ENCODE measurements around the gene APC2. TPM values are rescaled to one million over a fixed set of nuclear protein-coding genes. Genes with fewer than 3 reads are reported as not detected.
"Not testable (repeated sequence)": the region's sequence is repeated elsewhere in the genome, so short reads cannot be mapped to it uniquely, and the experiment has no call there.

APC2 gene
- total and polyA plus RNA-seq, 2 donors (not counting 1 experiment from before 2014, with no cell fraction given), result 0.12 to 0.16 TPM

DNA sequence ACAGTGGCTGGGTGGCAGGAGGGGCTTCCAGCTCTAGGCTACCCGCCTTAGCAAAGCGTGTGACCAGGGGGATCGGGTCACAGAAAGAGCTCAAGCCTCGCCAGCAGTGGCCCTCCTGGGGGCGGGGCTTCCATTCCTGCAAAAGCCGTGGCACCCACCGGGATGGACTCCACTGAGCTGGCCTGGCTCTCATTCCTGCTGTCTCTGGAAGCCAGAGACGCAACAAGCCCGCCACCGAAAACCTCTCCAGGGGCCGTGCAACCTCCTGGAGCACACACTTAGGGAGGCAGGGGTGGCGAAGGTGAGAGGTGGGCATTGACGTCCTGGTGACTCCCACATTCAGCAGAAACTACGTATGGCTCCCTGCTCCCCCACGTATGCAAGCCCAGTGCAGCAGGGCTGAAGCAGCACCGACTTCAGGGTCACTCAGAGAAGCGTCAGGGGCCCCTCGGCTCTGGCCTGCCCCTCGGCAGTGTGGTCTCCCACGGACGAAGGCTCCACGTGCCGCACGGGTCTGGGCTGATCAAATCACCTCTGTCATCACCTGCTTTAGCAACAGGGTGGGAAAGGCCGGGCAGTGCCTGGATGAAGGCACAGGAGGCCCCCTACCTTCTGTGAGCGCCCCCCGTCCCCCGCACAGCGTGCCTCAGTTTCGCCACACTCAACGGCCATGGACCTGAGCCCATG is 26.0 kb downstream of the APC2 start:
- Mint-ChIP-seq H3K4me1 (peaks cover 27% of the 10 kb centered on the region), H3K27ac (no peak overlapping the region), H3K27me3 (peaks cover 3% of the 10 kb centered on the region), H3K9me3 (ENCODE audit: insufficient read depth) (no peaks in the 10 kb centered on the region), H3K4me3 (no peak overlapping the region)
- DNase-seq (no peak), ATAC-seq (ENCODE audit: low read depth) (no peak)
- CTCF ChIA-PET, result interaction anchor here (1.1 kb wide), 1 partner anchor 32 kb away, joined by 3 read pairs; no protein-coding TSS in a partner anchor
- intact Hi-C loops (cut with micrococcal nuclease), result no loop called here
- Histone ChIP-seq H3K9ac (ENCODE audit: low read length) (no peak overlapping the region), H3K9me3 (ENCODE audit: control extremely low read depth in 1 of 3, control insufficient read depth in 2 of 3, insufficient read depth in 1 of 3, low read length in 2 of 3) (no peaks in the 10 kb centered on the region), H3K79me2 (ENCODE audit: control insufficient read depth, insufficient read depth, low read length) (peaks cover 33% of the 10 kb centered on the region), H4K20me1 (ENCODE audit: control insufficient read depth, insufficient read depth, low read length, poor library complexity, severe bottlenecking) (peaks cover 62% of the 10 kb centered on the region), H3K36me3 (replicated peaks in 1 of 2; ENCODE audit: control extremely low read depth in 1 of 2, control insufficient read depth in 1 of 2, extremely low read depth in 1 of 2, insufficient read depth in 2 of 2, low read length in 1 of 2) (peaks cover 0 to 4% of the 10 kb centered on the region in 2 experiments), H3K4me3 (ENCODE audit: control extremely low read depth in 1 of 5, extremely low read depth in 1 of 5, insufficient read depth in 1 of 5, low read depth in 2 of 5, low read length in 4 of 5) (no peak overlapping the region), H3K4me1 (ENCODE audit: control insufficient read depth in 2 of 2, insufficient read depth in 2 of 2, low read length in 2 of 2) (peaks cover 25 to 36% of the 10 kb centered on the region in 2 donors), H3K27me3 (replicated peaks in 1 of 4; ENCODE audit: control extremely low read depth in 1 of 4, control insufficient read depth in 3 of 4, insufficient read depth in 4 of 4, low read length in 3 of 4) (peaks cover 0 to 22% (median 10%) of the 10 kb centered on the region in 4 experiments), H3K4me2 (replicated peaks; ENCODE audit: low read depth, low read length, poor library complexity, severe bottlenecking) (no peak overlapping the region), H2AFZ (ENCODE audit: insufficient read depth, low read depth, low read length, poor library complexity, severe bottlenecking) (no peak overlapping the region), H3K27ac (ENCODE audit: low read length in 2 of 2) (no peak overlapping the region)
- TF ChIP-seq EZH2 (IDR thresholded peaks at IDR 0.05; ENCODE audit: borderline replicate concordance, insufficient read depth, low read depth, low read length, poor library complexity, severe bottlenecking), result no peak
- TF ChIP-seq, protein P1, sequence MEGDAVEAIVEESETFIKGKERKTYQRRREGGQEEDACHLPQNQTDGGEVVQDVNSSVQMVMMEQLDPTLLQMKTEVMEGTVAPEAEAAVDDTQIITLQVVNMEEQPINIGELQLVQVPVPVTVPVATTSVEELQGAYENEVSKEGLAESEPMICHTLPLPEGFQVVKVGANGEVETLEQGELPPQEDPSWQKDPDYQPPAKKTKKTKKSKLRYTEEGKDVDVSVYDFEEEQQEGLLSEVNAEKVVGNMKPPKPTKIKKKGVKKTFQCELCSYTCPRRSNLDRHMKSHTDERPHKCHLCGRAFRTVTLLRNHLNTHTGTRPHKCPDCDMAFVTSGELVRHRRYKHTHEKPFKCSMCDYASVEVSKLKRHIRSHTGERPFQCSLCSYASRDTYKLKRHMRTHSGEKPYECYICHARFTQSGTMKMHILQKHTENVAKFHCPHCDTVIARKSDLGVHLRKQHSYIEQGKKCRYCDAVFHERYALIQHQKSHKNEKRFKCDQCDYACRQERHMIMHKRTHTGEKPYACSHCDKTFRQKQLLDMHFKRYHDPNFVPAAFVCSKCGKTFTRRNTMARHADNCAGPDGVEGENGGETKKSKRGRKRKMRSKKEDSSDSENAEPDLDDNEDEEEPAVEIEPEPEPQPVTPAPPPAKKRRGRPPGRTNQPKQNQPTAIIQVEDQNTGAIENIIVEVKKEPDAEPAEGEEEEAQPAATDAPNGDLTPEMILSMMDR (IDR thresholded peaks at IDR 0.05), result no peak
- POLR2A ChIA-PET, result interaction anchor here (0.8 kb wide), 1 partner anchor 22 kb away, joined by 10 read pairs; no protein-coding TSS in a partner anchor
- 98% methylated on average over 31 of the region's 31 CpGs for WGBS (ENCODE audit: insufficient coverage)

DNA sequence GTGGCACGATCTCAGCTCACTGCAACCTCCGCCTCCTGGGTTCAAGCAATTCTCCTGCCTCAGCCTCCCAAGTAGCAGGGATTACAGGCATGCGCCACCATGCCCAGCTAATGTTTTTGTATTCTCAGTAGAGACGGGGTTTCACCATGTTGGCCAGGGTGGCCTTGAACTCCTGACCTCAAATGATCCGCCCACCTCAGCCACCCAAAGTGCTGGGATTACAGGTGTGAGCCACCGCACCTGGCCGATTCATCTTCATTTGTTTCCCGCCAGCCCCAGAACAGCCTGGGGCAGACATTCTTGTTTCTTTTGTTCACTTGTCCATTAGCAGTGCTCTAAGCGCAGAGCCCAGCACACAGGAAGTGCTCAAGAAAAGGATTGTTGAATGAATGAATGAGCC is 27.1 kb downstream of the APC2 start:
- intact Hi-C loops (cut with micrococcal nuclease), result not testable (repeated sequence)

More for the DNA sequence above, 27.1 kb downstream of the APC2 start:
- WGBS (ENCODE audit: insufficient coverage), result 92% methylated on average over 6 of the region's 9 CpGs
- H3K4me2 ChIP-seq (replicated peaks; ENCODE audit: low read depth, low read length, poor library complexity, severe bottlenecking); H3K27me3 Mint-ChIP-seq; H3K9ac ChIP-seq (ENCODE audit: low read length); H2AFZ ChIP-seq (ENCODE audit: insufficient read depth, low read depth, low read length, poor library complexity, severe bottlenecking); H3K4me3 ChIP-seq (ENCODE audit: control extremely low read depth in 1 of 5, extremely low read depth in 1 of 5, insufficient read depth in 1 of 5, low read depth in 2 of 5, low read length in 4 of 5); H3K27ac ChIP-seq (ENCODE audit: low read length in 2 of 2); DNase-seq; POLR2A ChIA-PET; H3K36me3 ChIP-seq (replicated peaks in 1 of 2; ENCODE audit: control extremely low read depth in 1 of 2, control insufficient read depth in 1 of 2, extremely low read depth in 1 of 2, insufficient read depth in 2 of 2, low read length in 1 of 2); H3K27ac Mint-ChIP-seq; H3K9me3 ChIP-seq (ENCODE audit: control extremely low read depth in 1 of 3, control insufficient read depth in 2 of 3, insufficient read depth in 1 of 3, low read length in 2 of 3); H3K9me3 Mint-ChIP-seq (ENCODE audit: insufficient read depth); ATAC-seq (ENCODE audit: low read depth); CTCF ChIA-PET: not testable (repeated sequence)
- Mint-ChIP-seq H3K4me1 (peaks cover 17% of the 10 kb centered on the region), H3K4me3 (peak overlapping the region; percentile 39)
- peaks cover 30% of the 10 kb centered on the region for H3K79me2 ChIP-seq (ENCODE audit: control insufficient read depth, insufficient read depth, low read length)
- H3K4me1 ChIP-seq (ENCODE audit: control insufficient read depth in 2 of 2, insufficient read depth in 2 of 2, low read length in 2 of 2), result peaks cover 13 to 24% of the 10 kb centered on the region in 2 donors
- peaks cover 50% of the 10 kb centered on the region for H4K20me1 ChIP-seq (ENCODE audit: control insufficient read depth, insufficient read depth, low read length, poor library complexity, severe bottlenecking)
- peaks cover 0 to 10% (median 5%) of the 10 kb centered on the region in 4 experiments for H3K27me3 ChIP-seq (replicated peaks in 1 of 4; ENCODE audit: control extremely low read depth in 1 of 4, control insufficient read depth in 3 of 4, insufficient read depth in 4 of 4, low read length in 3 of 4)
